Stimulated activated CD8-positive, alpha-beta memory T cell treated with anti-CD3 and anti-CD28 coated beads, Interleukin-12 subunit alpha, Interleukin-12 subunit beta, amount 100 ng/mL, for 1 hour (primary cell): Measurements from ENCODE around the gene FAM3A.
"Not testable (repeated sequence)": the region's sequence is repeated elsewhere in the genome, so short reads cannot be mapped to it uniquely, and the experiment has no call there.

Source experiments
- DNase-seq: peaks from one replicate; pipeline ENCODE4 v3.0.0-alpha.2; 2020; ENCODE audit warnings: low read depth

The FAM3A gene

GRCh38 chrX:154515966-154516655 lies at the start of gene FAM3A:
FAM3A (minus strand) TSS chrX:154516232; CDS start chrX:154515772, 460 bp downstream.
- peak; percentile 84 for DNase-seq

GRCh38 chrX:154562295-154562694 lies 46.3 kb upstream of the FAM3A start:
- not testable (repeated sequence) for DNase-seq

GRCh38 chrX:154560326-154560725 lies 44.3 kb upstream of the FAM3A start:
- not testable (repeated sequence) for DNase-seq

GRCh38 chrX:154558896-154559295 lies 42.9 kb upstream of the FAM3A start:
- DNase-seq, result not testable (repeated sequence)

GRCh38 chrX:154558060-154558690 lies 42.1 kb upstream of the FAM3A start:
- not testable (repeated sequence) for DNase-seq

- not testable (repeated sequence) for DNase-seq
Observed at GRCh38 chrX:154552112-154552806, 36.2 kb upstream of the FAM3A start.

- DNase-seq, result no peak
Observed at GRCh38 chrX:154549766-154550165, 33.7 kb upstream of the FAM3A start.

- DNase-seq, result no peak
Observed at GRCh38 chrX:154548028-154548316, 31.9 kb upstream of the FAM3A start.

- peak; percentile 73 for DNase-seq
Observed at GRCh38 chrX:154547245-154548027, 31.4 kb upstream of the FAM3A start, which contains the start of gene IKBKG. IKBKG (plus strand) TSS chrX:154547620; CDS start chrX:154552003, 4,383 bp downstream.

- DNase-seq, result peak; percentile 50
Observed at GRCh38 chrX:154546354-154547244, 30.6 kb upstream of the FAM3A start, which contains the start of gene G6PD. G6PD (minus strand) TSS chrX:154546846; CDS start chrX:154546155, 691 bp downstream.

GRCh38 chrX:154545673-154546274 lies 29.7 kb upstream of the FAM3A start:
- DNase-seq, result no peak

- DNase-seq, result no peak
Observed at GRCh38 chrX:154542723-154543424, 26.8 kb upstream of the FAM3A start.

GRCh38 chrX:154541896-154542722 lies 26.1 kb upstream of the FAM3A start:
- DNase-seq, result no peak

- DNase-seq, result no peak
Observed at GRCh38 chrX:154541589-154541895, 25.5 kb upstream of the FAM3A start.

GRCh38 chrX:154540897-154541535 lies 25.0 kb upstream of the FAM3A start:
- DNase-seq, result no peak

GRCh38 chrX:154540365-154540764 lies 24.3 kb upstream of the FAM3A start:
- DNase-seq, result not testable (repeated sequence)

GRCh38 chrX:154539077-154539476 lies 23.0 kb upstream of the FAM3A start:
- no peak for DNase-seq

GRCh38 chrX:154535892-154536291 lies 19.9 kb upstream of the FAM3A start:
- no peak for DNase-seq
